Measurements from ENCODE around the gene OLFM1. TPM values are rescaled to one million over a fixed set of nuclear protein-coding genes. Genes with fewer than 3 reads are reported as not detected.
"Not testable (repeated sequence)": the region's sequence is repeated elsewhere in the genome, so short reads cannot be mapped to it uniquely, and the experiment has no call there.

Gene OLFM1
- total RNA-seq, 1 donor from 2014 or later = 5.5 TPM

GRCh38 chr9:135147474-135147805 is 60.0 kb downstream of the OLFM1 start:
- Mint-ChIP-seq H3K9me3 (ENCODE audit: unreplicated experiment) (peaks cover 8% of the 10 kb centered on the region), H3K4me3 (ENCODE audit: unreplicated experiment) (no peak overlapping the region), H3K27ac (ENCODE audit: unreplicated experiment) (no peak overlapping the region), H3K27me3 (ENCODE audit: low read depth, unreplicated experiment) (peaks cover 51% of the 10 kb centered on the region), H3K36me3 (ENCODE audit: low read depth, unreplicated experiment) (no peaks in the 10 kb centered on the region), H3K4me1 (ENCODE audit: low read depth, unreplicated experiment) (no peaks in the 10 kb centered on the region)
- TF ChIP-seq CTCF (IDR thresholded peaks at IDR 0.05; ENCODE audit: insufficient read depth, low read depth, low read length) (no peak), EZH2 (IDR thresholded peaks at IDR 0.05; ENCODE audit: insufficient read depth, low read length) (no peak)
- FAIRE-seq = no peak
- Histone ChIP-seq H3K27me3 (ENCODE audit: insufficient read depth, low read length) (no peaks in the 10 kb centered on the region), H2AFZ (ENCODE audit: low read depth, low read length) (no peak overlapping the region), H3K79me2 (ENCODE audit: insufficient read depth, low read length) (no peaks in the 10 kb centered on the region), H3K4me3 (ENCODE audit: insufficient read depth, low read depth, low read length) (no peak overlapping the region), H3K27ac (ENCODE audit: low read depth, low read length) (no peak overlapping the region), H3K4me1 (ENCODE audit: insufficient read depth, low read length) (no peaks in the 10 kb centered on the region), H3K36me3 (ENCODE audit: insufficient read depth, low read length) (no peaks in the 10 kb centered on the region), H3K9ac (ENCODE audit: low read length) (no peak overlapping the region), H4K20me1 (ENCODE audit: insufficient read depth, low read length) (no peaks in the 10 kb centered on the region), H3K9me3 (ENCODE audit: insufficient read depth, low read depth, low read length) (peaks cover 3% of the 10 kb centered on the region), H3K4me2 (ENCODE audit: low read length) (no peak overlapping the region)
- DNase-seq (ENCODE audit: low read depth) = no peak

- H4K20me1 ChIP-seq (ENCODE audit: insufficient read depth, low read length) = no peaks in the 10 kb centered on the region
- H3K36me3 Mint-ChIP-seq (ENCODE audit: low read depth, unreplicated experiment) = no peaks in the 10 kb centered on the region
- H3K27ac ChIP-seq (ENCODE audit: low read depth, low read length) = no peak overlapping the region
- no peak overlapping the region for H3K27ac Mint-ChIP-seq (ENCODE audit: unreplicated experiment)
- H3K4me1 ChIP-seq (ENCODE audit: insufficient read depth, low read length) = no peaks in the 10 kb centered on the region
- H3K4me2 ChIP-seq (ENCODE audit: low read length) = no peak overlapping the region
- TF ChIP-seq CTCF (IDR thresholded peaks at IDR 0.05; ENCODE audit: insufficient read depth, low read depth, low read length) = no peak
- TF ChIP-seq EZH2 (IDR thresholded peaks at IDR 0.05; ENCODE audit: insufficient read depth, low read length) = no peak
- H3K79me2 ChIP-seq (ENCODE audit: insufficient read depth, low read length) = no peaks in the 10 kb centered on the region
- H3K4me3 ChIP-seq (ENCODE audit: insufficient read depth, low read depth, low read length) = no peak overlapping the region
- H3K27me3 ChIP-seq (ENCODE audit: insufficient read depth, low read length) = no peaks in the 10 kb centered on the region
- peaks cover 51% of the 10 kb centered on the region for H3K27me3 Mint-ChIP-seq (ENCODE audit: low read depth, unreplicated experiment)
- FAIRE-seq (no peak), DNase-seq (ENCODE audit: low read depth) (no peak)
- H2AFZ ChIP-seq (ENCODE audit: low read depth, low read length) = no peak overlapping the region
- H3K36me3 ChIP-seq (ENCODE audit: insufficient read depth, low read length) = no peaks in the 10 kb centered on the region
- peaks cover 3% of the 10 kb centered on the region for H3K9me3 ChIP-seq (ENCODE audit: insufficient read depth, low read depth, low read length)
- H3K9ac ChIP-seq (ENCODE audit: low read length) = no peak overlapping the region
- H3K4me1 Mint-ChIP-seq (ENCODE audit: low read depth, unreplicated experiment) = no peaks in the 10 kb centered on the region
- H3K4me3 Mint-ChIP-seq (ENCODE audit: unreplicated experiment) = no peak overlapping the region
- H3K9me3 Mint-ChIP-seq (ENCODE audit: unreplicated experiment) = peaks cover 8% of the 10 kb centered on the region
These were observed 60.5 kb downstream of the OLFM1 start for GRCh38 chr9:135147938-135148337.

- Mint-ChIP-seq H3K27ac (ENCODE audit: unreplicated experiment) (no peak overlapping the region), H3K9me3 (ENCODE audit: unreplicated experiment) (peaks cover 8% of the 10 kb centered on the region), H3K4me3 (ENCODE audit: unreplicated experiment) (no peak overlapping the region), H3K27me3 (ENCODE audit: low read depth, unreplicated experiment) (peaks cover 51% of the 10 kb centered on the region), H3K36me3 (ENCODE audit: low read depth, unreplicated experiment) (no peaks in the 10 kb centered on the region), H3K4me1 (ENCODE audit: low read depth, unreplicated experiment) (no peaks in the 10 kb centered on the region)
- Histone ChIP-seq H3K9me3 (ENCODE audit: insufficient read depth, low read depth, low read length) (peaks cover 3% of the 10 kb centered on the region), H3K79me2 (ENCODE audit: insufficient read depth, low read length) (no peaks in the 10 kb centered on the region), H3K27me3 (ENCODE audit: insufficient read depth, low read length) (no peaks in the 10 kb centered on the region), H3K4me1 (ENCODE audit: insufficient read depth, low read length) (no peaks in the 10 kb centered on the region), H3K36me3 (ENCODE audit: insufficient read depth, low read length) (no peaks in the 10 kb centered on the region), H3K4me2 (ENCODE audit: low read length) (no peak overlapping the region), H3K9ac (ENCODE audit: low read length) (no peak overlapping the region), H3K4me3 (ENCODE audit: insufficient read depth, low read depth, low read length) (no peak overlapping the region), H4K20me1 (ENCODE audit: insufficient read depth, low read length) (no peaks in the 10 kb centered on the region), H3K27ac (ENCODE audit: low read depth, low read length) (no peak overlapping the region), H2AFZ (ENCODE audit: low read depth, low read length) (no peak overlapping the region)
- DNase-seq (ENCODE audit: low read depth) (no peak), FAIRE-seq (no peak)
- TF ChIP-seq EZH2 (IDR thresholded peaks at IDR 0.05; ENCODE audit: insufficient read depth, low read length) (no peak), CTCF (IDR thresholded peaks at IDR 0.05; ENCODE audit: insufficient read depth, low read depth, low read length) (no peak)
These were observed 60.9 kb downstream of the OLFM1 start for GRCh38 chr9:135148386-135148785.

- H3K27ac ChIP-seq (ENCODE audit: low read depth, low read length); H3K36me3 Mint-ChIP-seq (ENCODE audit: low read depth, unreplicated experiment); H3K9ac ChIP-seq (ENCODE audit: low read length); H3K27ac Mint-ChIP-seq (ENCODE audit: unreplicated experiment); H3K9me3 Mint-ChIP-seq (ENCODE audit: unreplicated experiment); H3K4me2 ChIP-seq (ENCODE audit: low read length); H3K36me3 ChIP-seq (ENCODE audit: insufficient read depth, low read length); H3K27me3 ChIP-seq (ENCODE audit: insufficient read depth, low read length); DNase-seq (ENCODE audit: low read depth); H4K20me1 ChIP-seq (ENCODE audit: insufficient read depth, low read length); H3K9me3 ChIP-seq (ENCODE audit: insufficient read depth, low read depth, low read length); H2AFZ ChIP-seq (ENCODE audit: low read depth, low read length); H3K4me1 ChIP-seq (ENCODE audit: insufficient read depth, low read length); FAIRE-seq; H3K4me1 Mint-ChIP-seq (ENCODE audit: low read depth, unreplicated experiment); H3K79me2 ChIP-seq (ENCODE audit: insufficient read depth, low read length); H3K4me3 Mint-ChIP-seq (ENCODE audit: unreplicated experiment); H3K4me3 ChIP-seq (ENCODE audit: insufficient read depth, low read depth, low read length): not testable (repeated sequence)
- H3K27me3 Mint-ChIP-seq (ENCODE audit: low read depth, unreplicated experiment) = peaks cover 56% of the 10 kb centered on the region
These were observed 62.4 kb downstream of the OLFM1 start for GRCh38 chr9:135149901-135150300.

Data from astrocyte (in vitro differentiated cells and primary cell).